HG02610 (cell line): ENCODE measurements around the gene MTARC2.
A peak's percentile ranks its signal among the peaks of the same experiment; 100 is the strongest.

Experiments
- ATAC-seq: cut with Tn5 transposase; IDR thresholded peaks from one replicate; pipeline ENCODE4 v1.9.1; 2021; ENCODE audit warnings: mild to moderate bottlenecking, moderate library complexity; ENCODE audit not compliant: unreplicated experiment

The MTARC2 gene

GRCh38 chr1:220767312-220768125 lies 19.4 kb downstream of the MTARC2 start:
- ATAC-seq, result no peak

- no peak for ATAC-seq
Measured at GRCh38 chr1:220768126-220768601, 20.0 kb downstream of the MTARC2 start.

- ATAC-seq, result no peak
Measured at GRCh38 chr1:220769205-220769604, 21.1 kb downstream of the MTARC2 start.

- ATAC-seq, result peak; percentile 61
Measured at GRCh38 chr1:220770245-220770913, 22.3 kb downstream of the MTARC2 start.

- no peak for ATAC-seq
Measured at GRCh38 chr1:220772846-220773245, 24.7 kb downstream of the MTARC2 start.

GRCh38 chr1:220775240-220775853 lies 27.2 kb downstream of the MTARC2 start:
- ATAC-seq, result no peak

- no peak for ATAC-seq
Measured at GRCh38 chr1:220776254-220776653, 28.1 kb downstream of the MTARC2 start.

GRCh38 chr1:220776720-220777326 lies 28.7 kb downstream of the MTARC2 start:
- peak; percentile 78 for ATAC-seq

GRCh38 chr1:220783453-220783852 lies 35.3 kb downstream of the MTARC2 start:
- no peak for ATAC-seq

GRCh38 chr1:220784751-220785150 lies 36.6 kb downstream of the MTARC2 start:
- no peak for ATAC-seq

- no peak for ATAC-seq
Measured at GRCh38 chr1:220785166-220786056, 37.3 kb downstream of the MTARC2 start.

- no peak for ATAC-seq
Measured at GRCh38 chr1:220786057-220786336, 37.9 kb downstream of the MTARC2 start.

GRCh38 chr1:220786337-220787068 lies 38.4 kb downstream of the MTARC2 start, which contains the start of gene MTARC1:
MTARC1 (plus strand) TSS chr1:220786913; CDS start chr1:220786945, 32 bp downstream.
- ATAC-seq, result no peak

GRCh38 chr1:220787069-220787619 lies 39.0 kb downstream of the MTARC2 start:
- no peak for ATAC-seq

GRCh38 chr1:220788900-220789299 lies 40.8 kb downstream of the MTARC2 start:
- ATAC-seq, result no peak

- no peak for ATAC-seq
Measured at GRCh38 chr1:220789532-220790147, 41.5 kb downstream of the MTARC2 start.

GRCh38 chr1:220791285-220791684 lies 43.2 kb downstream of the MTARC2 start:
- ATAC-seq, result no peak

- no peak for ATAC-seq
Measured at GRCh38 chr1:220791956-220792355, 43.8 kb downstream of the MTARC2 start.

- ATAC-seq, result no peak
Measured at GRCh38 chr1:220796530-220796929, 48.4 kb downstream of the MTARC2 start.
